Measurements from ENCODE around the gene SHC4. TPM values are rescaled to one million over a fixed set of nuclear protein-coding genes. Genes with fewer than 3 reads are reported as not detected.
A peak's percentile ranks its signal among the peaks of the same experiment; 100 is the strongest.

The SHC4 gene
- polyA plus RNA-seq, 1 of the 3 experiments (the other 2 are of a cell fraction) = 1.6 TPM

GRCh38 chr15:48984021-48984710 is 20.4 kb upstream of the SHC4 start:
- no peaks in the 10 kb centered on the region for H3K9me2 ChIP-seq
- no peaks in the 10 kb centered on the region for H3K4me1 ChIP-seq (ENCODE audit: control insufficient read depth in 1 of 2, insufficient read depth in 2 of 2, low read depth in 1 of 2, low read length in 1 of 2)
- H3K27ac ChIP-seq (ENCODE audit: low read depth in 2 of 2, low read length in 1 of 2) = peak overlapping the region in 1 of 2 experiments; percentile 13; a peak in 1 of 4 replicates
- no peaks in the 10 kb centered on the region for H3F3A ChIP-seq (replicated peaks; ENCODE audit: insufficient read depth)
- H3K36me3 ChIP-seq (replicated peaks in 1 of 2; ENCODE audit: control insufficient read depth in 1 of 2, insufficient read depth in 2 of 2, low read length in 1 of 2) = peaks cover 8 to 11% of the 10 kb centered on the region in 2 experiments
- DNase-seq = no peak
- H3K27me3 ChIP-seq (ENCODE audit: insufficient read depth) = no peaks in the 10 kb centered on the region
- POLR2A ChIA-PET = no interaction called here
- CTCF ChIA-PET = interaction anchor here (1.5 to 1.8 kb wide), 2 partner anchors 8 to 21 kb away, joined by 6 to 11 read pairs; partner anchors contain the start of gene SHC4
- no peak overlapping the region for H3K9ac ChIP-seq
- H3K9me3 ChIP-seq = no peaks in the 10 kb centered on the region
- H3K79me2 ChIP-seq (ENCODE audit: insufficient read depth) = no peaks in the 10 kb centered on the region
- H3K4me3 ChIP-seq (ENCODE audit: low read depth in 2 of 2, low read length in 1 of 2) = no peak overlapping the region
- 88% methylated on average over 7 of the region's 7 CpGs for WGBS (ENCODE audit: low lambda C conversion rate)
- TF ChIP-seq ELF1 (IDR thresholded peaks at IDR 0.05) (no peak), TEAD4 (IDR thresholded peaks at IDR 0.05; ENCODE audit: borderline replicate concordance, insufficient read depth) (no peak), NFIC (IDR thresholded peaks at IDR 0.05; ENCODE audit: borderline replicate concordance) (no peak), RAD21 (IDR thresholded peaks at IDR 0.05; ENCODE audit: low read length) (no peak), CTCF (IDR thresholded peaks at IDR 0.05) (no peak)
- no peaks in the 10 kb centered on the region for H4K20me1 ChIP-seq (ENCODE audit: insufficient read depth)
- H3K4me2 ChIP-seq = 0 out of 2 replicates have a peak overlapping the region, but pooled peaks have one; percentile 1
- no peak overlapping the region for H2AFZ ChIP-seq (ENCODE audit: low read depth)

- H3F3A ChIP-seq (replicated peaks; ENCODE audit: insufficient read depth) = no peaks in the 10 kb centered on the region
- no peak overlapping the region for H3K4me2 ChIP-seq
- ChIA-PET POLR2A (no interaction called here), CTCF (no interaction called here)
- no peaks in the 10 kb centered on the region for H3K4me1 ChIP-seq (ENCODE audit: control insufficient read depth in 1 of 2, insufficient read depth in 2 of 2, low read depth in 1 of 2, low read length in 1 of 2)
- H3K9me2 ChIP-seq = no peaks in the 10 kb centered on the region
- no peaks in the 10 kb centered on the region for H3K27me3 ChIP-seq (ENCODE audit: insufficient read depth)
- peaks cover 2 to 4% of the 10 kb centered on the region in 2 experiments for H3K36me3 ChIP-seq (replicated peaks in 1 of 2; ENCODE audit: control insufficient read depth in 1 of 2, insufficient read depth in 2 of 2, low read length in 1 of 2)
- H2AFZ ChIP-seq (ENCODE audit: low read depth) = no peak overlapping the region
- H3K9me3 ChIP-seq = no peaks in the 10 kb centered on the region
- no peak overlapping the region for H3K27ac ChIP-seq (ENCODE audit: low read depth in 2 of 2, low read length in 1 of 2)
- no peaks in the 10 kb centered on the region for H4K20me1 ChIP-seq (ENCODE audit: insufficient read depth)
- no peak overlapping the region for H3K9ac ChIP-seq
- WGBS (ENCODE audit: low lambda C conversion rate) = 94% methylated on average over 2 of the region's 5 CpGs
- H3K4me3 ChIP-seq (ENCODE audit: low read depth in 2 of 2, low read length in 1 of 2) = no peak overlapping the region
- no peaks in the 10 kb centered on the region for H3K79me2 ChIP-seq (ENCODE audit: insufficient read depth)
- no peak for DNase-seq
- no peak for TF ChIP-seq TEAD4 (IDR thresholded peaks at IDR 0.05; ENCODE audit: borderline replicate concordance, insufficient read depth)
- no peak for TF ChIP-seq ZBTB33 (IDR thresholded peaks at IDR 0.05; ENCODE audit: borderline replicate concordance, low read depth)
- no peak for TF ChIP-seq FOXJ3 (CRISPR knock-in tag; IDR thresholded peaks at IDR 0.05)
- no peak for TF ChIP-seq MAX (IDR thresholded peaks at IDR 0.05; ENCODE audit: low read depth)
- TF ChIP-seq USF1 (IDR thresholded peaks at IDR 0.05; ENCODE audit: borderline replicate concordance, low read depth) = no peak
- no peak for TF ChIP-seq TCF12 (IDR thresholded peaks at IDR 0.05)
- no peak for TF ChIP-seq ELF1 (IDR thresholded peaks at IDR 0.05)
- no peak for TF ChIP-seq CHD2 (IDR thresholded peaks at IDR 0.05; ENCODE audit: low read length, partially characterized antibody)
- TF ChIP-seq REST (IDR thresholded peaks at IDR 0.05; ENCODE audit: low read depth, low read length) = no peak
- TF ChIP-seq RFX5 (IDR thresholded peaks at IDR 0.05; ENCODE audit: low read length) = no peak
- no peak for TF ChIP-seq GABPA (IDR thresholded peaks at IDR 0.05; ENCODE audit: low read depth)
- no peak for TF ChIP-seq SIN3A (IDR thresholded peaks at IDR 0.05; ENCODE audit: borderline replicate concordance, low read depth, low read length)
- TF ChIP-seq PBX3 (IDR thresholded peaks at IDR 0.05) = no peak
Measured at GRCh38 chr15:48983300-48983699, 19.6 kb upstream of the SHC4 start.
